GM23338 (cell line): ENCODE results near the gene MITF.

ENCODE experiments used
- EZH2 ChIP-seq: fragments of 200-600 bp; sonication (generic); IDR thresholded peaks from one replicate; pipeline ENCODE4 v1.8.0; 2017; ENCODE audit warnings: antibody characterized with exemption, mild to moderate bottlenecking, low read depth; ENCODE audit not compliant: unreplicated experiment
- POLR2AphosphoS5 ChIP-seq: IDR thresholded peaks from 2 replicates; pipeline ENCODE4 v1.6.1; 2016; ENCODE audit warnings: antibody characterized with exemption, low read depth
- ZNF114 ChIP-seq: fragments of 250-450 bp; sonication (Bioruptor Pico); IDR thresholded peaks from 2 replicates; pipeline ENCODE4 v1.5.0; 2020; ENCODE audit warnings: mild to moderate bottlenecking, moderate library complexity
- TF ChIP-seq, protein P1 (sequence below): IDR thresholded peaks from one replicate; pipeline ENCODE4 v1.6.1; 2018; ENCODE audit warnings: antibody characterized with exemption; ENCODE audit not compliant: unreplicated experiment
- TF ChIP-seq, protein P2 (sequence below), 2 experiments: fragments of 200-600 bp in 1 of 2; sonication (generic) in 1 of 2; conservative IDR thresholded peaks; 2 replicates each; pipeline versions ENCODE4 v1.5.1 to v1.6.1; 2016 to 2017; ENCODE audit warnings: antibody characterized with exemption in 2 of 2, low read depth in 2 of 2, mild to moderate bottlenecking in 2 of 2, moderate library complexity in 1 of 2
- TF ChIP-seq, protein P3 (sequence below): fragments of 250-450 bp; sonication (Bioruptor Pico); IDR thresholded peaks from 2 replicates; pipeline ENCODE4 v1.5.0; 2020; ENCODE audit warnings: mild to moderate bottlenecking, moderate library complexity

DNA sequence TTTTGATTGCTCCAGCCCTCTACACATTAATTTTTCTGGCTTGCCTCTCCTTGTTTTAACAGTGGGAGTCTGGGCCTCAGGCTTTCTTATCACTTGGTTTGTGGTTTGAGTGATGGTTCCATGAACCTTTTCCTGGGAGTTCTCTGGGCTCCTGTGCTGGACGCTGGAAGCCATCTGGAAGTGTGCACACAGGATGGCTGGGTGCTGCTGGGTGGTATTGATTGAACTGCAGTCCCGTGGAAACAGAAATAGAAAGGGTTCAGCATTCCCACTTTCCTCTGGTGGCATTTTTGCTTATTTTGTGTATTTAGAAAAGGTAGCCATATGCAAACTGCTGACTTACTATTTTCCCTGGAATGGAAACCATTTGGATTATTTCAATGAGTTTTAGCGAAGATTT lies 25.6 kb downstream of the MITF start:
- TF ChIP-seq, protein P1, sequence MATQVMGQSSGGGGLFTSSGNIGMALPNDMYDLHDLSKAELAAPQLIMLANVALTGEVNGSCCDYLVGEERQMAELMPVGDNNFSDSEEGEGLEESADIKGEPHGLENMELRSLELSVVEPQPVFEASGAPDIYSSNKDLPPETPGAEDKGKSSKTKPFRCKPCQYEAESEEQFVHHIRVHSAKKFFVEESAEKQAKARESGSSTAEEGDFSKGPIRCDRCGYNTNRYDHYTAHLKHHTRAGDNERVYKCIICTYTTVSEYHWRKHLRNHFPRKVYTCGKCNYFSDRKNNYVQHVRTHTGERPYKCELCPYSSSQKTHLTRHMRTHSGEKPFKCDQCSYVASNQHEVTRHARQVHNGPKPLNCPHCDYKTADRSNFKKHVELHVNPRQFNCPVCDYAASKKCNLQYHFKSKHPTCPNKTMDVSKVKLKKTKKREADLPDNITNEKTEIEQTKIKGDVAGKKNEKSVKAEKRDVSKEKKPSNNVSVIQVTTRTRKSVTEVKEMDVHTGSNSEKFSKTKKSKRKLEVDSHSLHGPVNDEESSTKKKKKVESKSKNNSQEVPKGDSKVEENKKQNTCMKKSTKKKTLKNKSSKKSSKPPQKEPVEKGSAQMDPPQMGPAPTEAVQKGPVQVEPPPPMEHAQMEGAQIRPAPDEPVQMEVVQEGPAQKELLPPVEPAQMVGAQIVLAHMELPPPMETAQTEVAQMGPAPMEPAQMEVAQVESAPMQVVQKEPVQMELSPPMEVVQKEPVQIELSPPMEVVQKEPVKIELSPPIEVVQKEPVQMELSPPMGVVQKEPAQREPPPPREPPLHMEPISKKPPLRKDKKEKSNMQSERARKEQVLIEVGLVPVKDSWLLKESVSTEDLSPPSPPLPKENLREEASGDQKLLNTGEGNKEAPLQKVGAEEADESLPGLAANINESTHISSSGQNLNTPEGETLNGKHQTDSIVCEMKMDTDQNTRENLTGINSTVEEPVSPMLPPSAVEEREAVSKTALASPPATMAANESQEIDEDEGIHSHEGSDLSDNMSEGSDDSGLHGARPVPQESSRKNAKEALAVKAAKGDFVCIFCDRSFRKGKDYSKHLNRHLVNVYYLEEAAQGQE = no peak
- TF ChIP-seq, protein P2, sequence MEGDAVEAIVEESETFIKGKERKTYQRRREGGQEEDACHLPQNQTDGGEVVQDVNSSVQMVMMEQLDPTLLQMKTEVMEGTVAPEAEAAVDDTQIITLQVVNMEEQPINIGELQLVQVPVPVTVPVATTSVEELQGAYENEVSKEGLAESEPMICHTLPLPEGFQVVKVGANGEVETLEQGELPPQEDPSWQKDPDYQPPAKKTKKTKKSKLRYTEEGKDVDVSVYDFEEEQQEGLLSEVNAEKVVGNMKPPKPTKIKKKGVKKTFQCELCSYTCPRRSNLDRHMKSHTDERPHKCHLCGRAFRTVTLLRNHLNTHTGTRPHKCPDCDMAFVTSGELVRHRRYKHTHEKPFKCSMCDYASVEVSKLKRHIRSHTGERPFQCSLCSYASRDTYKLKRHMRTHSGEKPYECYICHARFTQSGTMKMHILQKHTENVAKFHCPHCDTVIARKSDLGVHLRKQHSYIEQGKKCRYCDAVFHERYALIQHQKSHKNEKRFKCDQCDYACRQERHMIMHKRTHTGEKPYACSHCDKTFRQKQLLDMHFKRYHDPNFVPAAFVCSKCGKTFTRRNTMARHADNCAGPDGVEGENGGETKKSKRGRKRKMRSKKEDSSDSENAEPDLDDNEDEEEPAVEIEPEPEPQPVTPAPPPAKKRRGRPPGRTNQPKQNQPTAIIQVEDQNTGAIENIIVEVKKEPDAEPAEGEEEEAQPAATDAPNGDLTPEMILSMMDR (conservative IDR thresholded peaks at IDR 0.05; ENCODE audit: low read depth in 2 of 2) = no peak
- TF ChIP-seq POLR2AphosphoS5 (no peak), ZNF114 (CRISPR knock-in tag) (no peak), EZH2 (no peak)
- TF ChIP-seq, protein P3, sequence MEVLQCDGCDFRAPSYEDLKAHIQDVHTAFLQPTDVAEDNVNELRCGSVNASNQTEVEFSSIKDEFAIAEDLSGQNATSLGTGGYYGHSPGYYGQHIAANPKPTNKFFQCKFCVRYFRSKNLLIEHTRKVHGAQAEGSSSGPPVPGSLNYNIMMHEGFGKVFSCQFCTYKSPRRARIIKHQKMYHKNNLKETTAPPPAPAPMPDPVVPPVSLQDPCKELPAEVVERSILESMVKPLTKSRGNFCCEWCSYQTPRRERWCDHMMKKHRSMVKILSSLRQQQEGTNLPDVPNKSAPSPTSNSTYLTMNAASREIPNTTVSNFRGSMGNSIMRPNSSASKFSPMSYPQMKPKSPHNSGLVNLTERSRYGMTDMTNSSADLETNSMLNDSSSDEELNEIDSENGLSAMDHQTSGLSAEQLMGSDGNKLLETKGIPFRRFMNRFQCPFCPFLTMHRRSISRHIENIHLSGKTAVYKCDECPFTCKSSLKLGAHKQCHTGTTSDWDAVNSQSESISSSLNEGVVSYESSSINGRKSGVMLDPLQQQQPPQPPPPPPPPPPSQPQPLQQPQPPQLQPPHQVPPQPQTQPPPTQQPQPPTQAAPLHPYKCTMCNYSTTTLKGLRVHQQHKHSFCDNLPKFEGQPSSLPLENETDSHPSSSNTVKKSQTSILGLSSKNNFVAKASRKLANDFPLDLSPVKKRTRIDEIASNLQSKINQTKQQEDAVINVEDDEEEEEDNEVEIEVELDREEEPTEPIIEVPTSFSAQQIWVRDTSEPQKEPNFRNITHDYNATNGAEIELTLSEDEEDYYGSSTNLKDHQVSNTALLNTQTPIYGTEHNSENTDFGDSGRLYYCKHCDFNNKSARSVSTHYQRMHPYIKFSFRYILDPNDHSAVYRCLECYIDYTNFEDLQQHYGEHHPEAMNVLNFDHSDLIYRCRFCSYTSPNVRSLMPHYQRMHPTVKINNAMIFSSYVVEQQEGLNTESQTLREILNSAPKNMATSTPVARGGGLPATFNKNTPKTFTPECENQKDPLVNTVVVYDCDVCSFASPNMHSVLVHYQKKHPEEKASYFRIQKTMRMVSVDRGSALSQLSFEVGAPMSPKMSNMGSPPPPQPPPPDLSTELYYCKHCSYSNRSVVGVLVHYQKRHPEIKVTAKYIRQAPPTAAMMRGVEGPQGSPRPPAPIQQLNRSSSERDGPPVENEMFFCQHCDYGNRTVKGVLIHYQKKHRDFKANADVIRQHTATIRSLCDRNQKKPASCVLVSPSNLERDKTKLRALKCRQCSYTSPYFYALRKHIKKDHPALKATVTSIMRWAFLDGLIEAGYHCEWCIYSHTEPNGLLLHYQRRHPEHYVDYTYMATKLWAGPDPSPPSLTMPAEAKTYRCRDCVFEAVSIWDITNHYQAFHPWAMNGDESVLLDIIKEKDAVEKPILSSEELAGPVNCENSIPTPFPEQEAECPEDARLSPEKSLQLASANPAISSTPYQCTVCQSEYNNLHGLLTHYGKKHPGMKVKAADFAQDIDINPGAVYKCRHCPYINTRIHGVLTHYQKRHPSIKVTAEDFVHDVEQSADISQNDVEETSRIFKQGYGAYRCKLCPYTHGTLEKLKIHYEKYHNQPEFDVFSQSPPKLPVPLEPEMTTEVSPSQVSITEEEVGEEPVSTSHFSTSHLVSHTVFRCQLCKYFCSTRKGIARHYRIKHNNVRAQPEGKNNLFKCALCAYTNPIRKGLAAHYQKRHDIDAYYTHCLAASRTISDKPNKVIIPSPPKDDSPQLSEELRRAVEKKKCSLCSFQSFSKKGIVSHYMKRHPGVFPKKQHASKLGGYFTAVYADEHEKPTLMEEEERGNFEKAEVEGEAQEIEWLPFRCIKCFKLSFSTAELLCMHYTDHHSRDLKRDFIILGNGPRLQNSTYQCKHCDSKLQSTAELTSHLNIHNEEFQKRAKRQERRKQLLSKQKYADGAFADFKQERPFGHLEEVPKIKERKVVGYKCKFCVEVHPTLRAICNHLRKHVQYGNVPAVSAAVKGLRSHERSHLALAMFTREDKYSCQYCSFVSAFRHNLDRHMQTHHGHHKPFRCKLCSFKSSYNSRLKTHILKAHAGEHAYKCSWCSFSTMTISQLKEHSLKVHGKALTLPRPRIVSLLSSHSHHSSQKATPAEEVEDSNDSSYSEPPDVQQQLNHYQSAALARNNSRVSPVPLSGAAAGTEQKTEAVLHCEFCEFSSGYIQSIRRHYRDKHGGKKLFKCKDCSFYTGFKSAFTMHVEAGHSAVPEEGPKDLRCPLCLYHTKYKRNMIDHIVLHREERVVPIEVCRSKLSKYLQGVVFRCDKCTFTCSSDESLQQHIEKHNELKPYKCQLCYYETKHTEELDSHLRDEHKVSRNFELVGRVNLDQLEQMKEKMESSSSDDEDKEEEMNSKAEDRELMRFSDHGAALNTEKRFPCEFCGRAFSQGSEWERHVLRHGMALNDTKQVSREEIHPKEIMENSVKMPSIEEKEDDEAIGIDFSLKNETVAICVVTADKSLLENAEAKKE (CRISPR knock-in tag) = no peak
